ENCODE measurements around the gene ABHD17A. TPM values are rescaled to one million over a fixed set of nuclear protein-coding genes. Genes with fewer than 3 reads are reported as not detected.
A peak's percentile ranks its signal among the peaks of the same experiment; 100 is the strongest.

The ABHD17A gene
- total RNA-seq, 1 donor from 2014 or later, result 64.4 TPM

DNA sequence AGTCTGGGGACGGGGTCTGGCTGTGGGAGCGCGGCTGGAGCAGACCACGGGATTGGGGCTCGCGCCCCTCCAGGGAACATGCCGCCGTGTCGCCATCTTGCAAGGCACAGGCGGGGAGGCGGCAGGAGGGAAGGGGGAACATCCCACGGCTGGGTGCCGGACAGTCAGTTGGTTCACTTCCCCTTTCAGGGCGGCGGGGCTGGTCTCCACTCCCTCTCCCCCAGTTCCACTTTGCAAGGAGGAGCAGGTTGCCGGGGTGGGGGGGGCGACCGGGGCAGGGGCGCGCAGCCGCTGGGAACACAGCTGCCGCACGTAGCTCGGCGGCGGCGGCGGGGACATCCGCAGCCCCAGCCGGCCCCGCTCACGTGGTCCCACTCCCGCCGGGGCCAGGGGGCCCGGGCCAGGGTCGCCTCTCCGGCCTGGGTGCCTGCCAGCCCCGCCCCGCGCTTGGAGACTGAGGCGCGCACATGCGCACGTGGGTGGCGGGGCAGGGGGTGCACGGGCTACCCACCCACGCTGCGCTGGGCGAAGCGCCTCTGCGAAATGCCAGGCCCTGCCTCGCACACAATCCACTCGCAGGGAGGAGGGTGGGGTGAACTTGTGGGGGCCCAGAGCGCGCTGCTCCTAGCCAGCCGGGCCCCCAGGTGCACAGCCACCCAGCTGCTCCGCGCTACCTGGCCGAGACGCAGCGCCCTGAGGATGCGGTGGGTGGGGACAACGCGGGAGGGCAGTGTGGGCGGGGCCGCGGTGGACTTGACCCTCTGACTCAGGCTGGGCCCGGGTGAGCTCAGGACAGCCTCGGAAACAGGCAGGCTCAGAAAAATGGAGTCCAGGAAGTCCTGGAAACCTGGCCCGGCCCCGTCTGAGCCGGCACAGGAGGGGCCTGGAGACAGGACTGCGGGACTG lies 28.3 kb downstream of the ABHD17A start:
- ATAC-seq (peak; percentile 44), DNase-seq (peak; percentile 86)
- intact Hi-C loops (cut with micrococcal nuclease), result no loop called here

- DNase-seq (no peak), ATAC-seq (no peak)
- intact Hi-C loops (cut with micrococcal nuclease), result no loop called here
Measured at GRCh38 chr19:1856345-1856697, 29.0 kb downstream of the ABHD17A start.

- intact Hi-C loops (cut with micrococcal nuclease), result no loop called here
- DNase-seq, result peak; percentile 42
- ATAC-seq, result peak; percentile 0
Measured at GRCh38 chr19:1855828-1856255, 29.5 kb downstream of the ABHD17A start.

GRCh38 chr19:1855040-1855827 lies 30.1 kb downstream of the ABHD17A start:
- DNase-seq (peak; percentile 94), ATAC-seq (peak; percentile 82)
- intact Hi-C loops (cut with micrococcal nuclease), result no loop called here

- intact Hi-C loops (cut with micrococcal nuclease), result no loop called here
- DNase-seq (peak; percentile 80), ATAC-seq (peak; percentile 3)
Measured at GRCh38 chr19:1854542-1855039, 30.7 kb downstream of the ABHD17A start.

DNA sequence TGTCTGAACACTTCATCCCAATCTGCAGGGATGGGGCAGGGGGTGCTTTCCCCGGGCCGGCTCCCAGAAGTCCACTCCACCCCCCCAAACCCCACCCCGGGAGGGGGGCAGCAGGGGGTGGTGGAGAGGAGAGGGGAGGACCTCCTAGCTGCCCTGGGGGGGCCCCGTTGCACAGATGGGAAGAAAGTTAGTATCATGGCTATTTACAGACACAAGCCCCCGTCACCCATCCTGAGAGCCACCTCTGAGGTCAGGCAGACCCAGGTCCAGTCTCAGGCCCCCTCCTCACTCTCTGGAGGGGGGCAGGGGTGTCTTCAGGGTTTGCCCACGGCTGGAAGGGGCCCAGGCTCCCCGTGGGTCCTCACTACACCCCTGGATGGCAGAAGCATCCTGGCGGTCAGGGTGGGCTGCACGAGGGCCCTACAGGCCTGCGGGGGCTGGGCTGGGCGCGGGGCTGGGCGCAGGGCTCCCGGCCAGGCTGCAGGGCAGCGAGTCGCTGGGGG lies 31.2 kb downstream of the ABHD17A start:
- ATAC-seq (no peak), DNase-seq (no peak)
- intact Hi-C loops (cut with micrococcal nuclease), result no loop called here

DNA sequence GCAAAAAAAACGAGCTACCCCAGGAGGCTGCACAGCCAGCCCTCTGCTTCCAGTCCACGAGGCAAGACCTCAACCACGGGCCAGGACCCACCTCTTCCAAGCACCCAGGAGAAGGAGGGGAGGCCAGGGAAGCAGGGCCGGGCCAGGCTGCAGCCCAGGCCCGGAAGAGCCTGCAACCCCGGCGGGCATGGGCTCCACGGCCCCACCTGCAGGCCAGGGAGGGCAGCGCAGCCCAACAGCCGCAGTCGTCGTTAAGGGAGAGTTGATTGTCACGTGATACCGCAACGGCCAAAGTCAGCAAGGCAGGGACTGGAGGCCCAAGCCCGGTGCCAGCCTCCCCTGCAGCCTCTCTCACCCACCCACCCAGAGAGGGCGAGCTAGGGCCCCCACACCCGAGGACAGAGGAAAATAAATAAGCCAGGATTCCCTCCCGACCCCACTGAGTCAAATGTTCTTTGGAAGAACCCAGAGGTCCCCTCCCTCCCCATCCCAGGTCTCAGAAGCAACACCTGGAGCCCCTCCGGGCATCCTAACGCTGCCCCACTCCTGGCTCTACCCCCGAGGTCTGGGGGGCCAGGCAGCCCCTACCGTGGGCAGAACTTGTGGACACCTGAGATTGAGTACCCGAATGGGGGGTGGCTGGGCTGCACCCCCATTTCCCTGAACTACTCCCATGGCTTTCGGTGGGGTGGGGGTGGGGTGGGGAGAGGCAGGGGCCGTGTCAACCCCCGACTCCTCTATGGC lies 31.8 kb downstream of the ABHD17A start:
- intact Hi-C loops (cut with micrococcal nuclease), result no loop called here
- DNase-seq (peak; percentile 87), ATAC-seq (peak; percentile 4)

- intact Hi-C loops (cut with micrococcal nuclease), result no loop called here
- DNase-seq (no peak), ATAC-seq (no peak)
Measured at GRCh38 chr19:1852581-1853128, 32.6 kb downstream of the ABHD17A start.

DNA sequence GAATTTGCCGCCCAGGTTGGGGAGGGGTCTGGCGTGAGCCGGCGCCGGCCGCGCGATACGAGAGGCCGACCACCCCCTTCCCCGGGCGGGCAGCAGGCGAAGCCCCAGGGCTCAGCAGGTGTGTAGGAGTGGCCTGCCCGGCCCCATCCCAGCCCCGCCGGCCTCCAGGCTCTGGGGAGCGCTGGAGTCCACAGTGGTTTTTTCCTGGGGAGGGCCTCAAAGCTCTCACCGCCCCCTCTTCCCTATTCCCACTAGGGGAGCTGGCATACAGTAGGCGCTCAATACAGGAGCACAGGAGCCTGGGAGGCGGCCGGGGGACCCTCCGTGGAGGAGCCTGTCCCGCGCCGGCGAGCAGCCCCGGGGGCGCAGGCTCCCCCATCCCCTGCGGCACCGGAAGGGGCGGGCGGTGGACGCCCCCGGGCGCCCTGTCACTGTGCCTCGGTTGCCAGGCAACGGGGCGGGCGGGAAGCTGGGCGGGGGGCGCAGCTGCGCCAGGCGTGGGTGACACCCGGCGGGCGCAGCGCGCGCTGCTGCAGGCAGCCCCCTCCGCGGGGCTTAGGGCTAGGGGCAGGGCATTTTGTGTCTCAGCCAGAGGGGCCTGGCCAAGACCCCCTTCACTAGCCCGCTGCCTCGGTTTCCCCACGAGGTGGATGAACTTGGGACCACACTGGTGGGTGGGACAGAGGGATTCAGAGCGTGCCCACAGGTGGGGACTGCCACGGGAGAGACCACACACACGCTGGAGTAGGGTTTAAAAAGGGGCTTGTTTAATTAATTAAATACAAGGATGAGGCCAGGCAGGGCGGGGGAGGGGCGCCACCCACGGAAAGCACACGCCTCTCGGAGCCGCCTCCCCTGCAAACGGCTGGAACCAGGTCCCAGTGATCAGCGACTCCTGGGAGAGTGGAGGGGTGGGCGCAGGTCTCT lies 33.4 kb downstream of the ABHD17A start:
- peak; percentile 39 for DNase-seq
- no peak for ATAC-seq
- intact Hi-C loops (cut with micrococcal nuclease), result no loop called here

GRCh38 chr19:1850809-1851653 lies 34.3 kb downstream of the ABHD17A start:
- intact Hi-C loops (cut with micrococcal nuclease), result no loop called here
- DNase-seq (no peak), ATAC-seq (no peak)

- DNase-seq (no peak), ATAC-seq (no peak)
- intact Hi-C loops (cut with micrococcal nuclease), result no loop called here
Measured at GRCh38 chr19:1849886-1850398, 35.4 kb downstream of the ABHD17A start.

DNA sequence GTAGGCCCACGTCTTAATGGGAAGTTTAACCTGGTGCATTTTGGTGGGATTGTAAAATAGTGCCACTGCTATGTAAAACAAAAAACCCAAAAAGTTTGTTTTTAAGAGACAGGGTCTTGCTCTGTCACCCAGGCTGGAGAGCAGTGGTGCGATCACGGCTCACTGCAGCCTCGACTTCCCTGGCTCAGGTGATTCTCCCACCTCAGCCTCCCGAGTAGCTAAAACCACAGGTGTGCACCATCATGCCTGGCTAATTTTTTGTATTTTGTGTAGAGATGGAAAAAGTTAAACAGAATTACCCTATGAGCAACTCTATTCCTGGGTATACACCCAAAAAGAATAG lies 36.2 kb downstream of the ABHD17A start:
- no peak for DNase-seq
- ATAC-seq, result no peak
- intact Hi-C loops (cut with micrococcal nuclease), result no loop called here

DNA sequence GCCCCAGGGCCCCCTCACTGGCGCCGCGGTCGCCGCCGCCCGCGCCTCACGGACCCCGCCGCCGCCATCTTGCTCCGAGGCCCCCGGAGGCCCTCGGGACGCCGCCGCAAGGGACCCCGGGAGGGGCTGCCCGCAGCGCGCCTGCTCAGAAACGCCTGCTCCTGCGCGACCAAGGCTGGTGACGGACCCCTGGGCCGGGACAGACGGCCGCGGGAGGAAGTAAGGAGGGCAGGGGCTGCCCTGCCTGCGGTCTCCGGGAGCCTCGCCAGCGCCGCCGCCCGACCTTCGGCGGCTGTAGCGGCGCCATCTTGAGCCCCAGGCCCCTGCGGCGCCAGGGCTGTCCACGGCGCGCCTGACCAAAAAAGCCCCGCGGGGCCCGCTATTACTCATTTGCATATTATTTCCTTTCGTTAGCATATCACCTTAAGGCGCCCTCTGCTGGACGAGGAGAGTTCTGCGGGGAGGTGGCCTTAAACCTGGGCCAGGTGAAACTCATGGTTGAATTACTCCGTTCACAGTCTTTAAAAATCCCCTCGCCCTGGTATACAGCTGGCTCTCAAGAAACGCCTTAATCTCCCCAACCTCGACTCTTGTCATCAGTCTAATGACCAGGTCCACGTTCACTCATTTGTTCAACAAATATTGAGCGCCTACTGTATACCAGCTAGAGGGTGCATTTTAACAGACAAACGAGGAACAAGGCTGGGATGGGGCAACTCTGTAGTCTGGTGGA lies 36.7 kb downstream of the ABHD17A start, which contains the start of gene REXO1:
Gene REXO1 (minus strand): TSS at position 85 of the 733 bp plus-strand sequence. CDS start 125 bp downstream, outside the sequence.
- ATAC-seq (peak; percentile 86), DNase-seq (peak; percentile 97)
- intact Hi-C loops (cut with micrococcal nuclease), result no loop called here

DNA sequence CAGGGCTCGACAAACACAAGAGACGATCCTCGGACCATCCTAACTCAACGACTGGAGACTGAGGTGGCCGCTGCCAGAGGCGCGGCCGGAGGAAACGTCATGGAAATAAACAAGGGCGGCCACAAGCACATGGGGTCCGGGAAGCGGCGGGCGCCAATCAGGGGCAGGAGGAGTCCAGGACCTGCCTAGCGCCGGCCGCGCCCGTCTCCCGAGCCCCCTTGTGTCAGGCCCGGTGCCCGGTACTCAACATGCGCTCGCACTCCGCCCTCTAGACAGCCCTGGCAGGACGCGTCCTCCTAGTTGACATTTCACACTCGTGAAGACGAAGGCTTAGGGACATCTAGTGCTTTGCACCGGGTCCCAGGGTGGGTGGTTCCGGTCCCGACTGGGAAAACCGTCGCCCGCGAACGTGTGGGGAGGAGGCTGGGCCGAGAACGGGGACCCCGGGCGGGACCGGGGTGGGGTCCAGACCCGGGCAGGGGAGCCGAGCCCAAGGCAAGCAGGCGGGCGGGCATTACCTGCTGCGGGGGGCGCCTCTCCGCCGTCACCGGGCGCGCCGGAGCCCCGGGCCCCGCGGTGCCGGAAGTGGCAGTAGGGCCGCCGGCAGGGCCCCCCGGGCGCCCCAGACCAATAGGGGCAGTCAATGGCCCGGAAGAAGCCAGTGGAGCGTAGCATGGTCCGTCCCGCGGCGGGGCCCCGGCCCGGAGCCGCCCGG lies 37.5 kb downstream of the ABHD17A start:
- no peak for ATAC-seq
- intact Hi-C loops (cut with micrococcal nuclease), result no loop called here
- peak; percentile 54 for DNase-seq

GRCh38 chr19:1847348-1847683 lies 38.0 kb downstream of the ABHD17A start:
- no peak for DNase-seq
- intact Hi-C loops (cut with micrococcal nuclease), result no loop called here
- ATAC-seq, result no peak

Data from left ventricle myocardium superior (tissue), 1 donor.